ENCODE measurements around the gene ADI1.
A peak's percentile ranks its signal among the peaks of the same experiment; 100 is the strongest.
"Not testable (repeated sequence)": the region's sequence is repeated elsewhere in the genome, so short reads cannot be mapped to it uniquely, and the experiment has no call there.

ADI1 gene

DNA sequence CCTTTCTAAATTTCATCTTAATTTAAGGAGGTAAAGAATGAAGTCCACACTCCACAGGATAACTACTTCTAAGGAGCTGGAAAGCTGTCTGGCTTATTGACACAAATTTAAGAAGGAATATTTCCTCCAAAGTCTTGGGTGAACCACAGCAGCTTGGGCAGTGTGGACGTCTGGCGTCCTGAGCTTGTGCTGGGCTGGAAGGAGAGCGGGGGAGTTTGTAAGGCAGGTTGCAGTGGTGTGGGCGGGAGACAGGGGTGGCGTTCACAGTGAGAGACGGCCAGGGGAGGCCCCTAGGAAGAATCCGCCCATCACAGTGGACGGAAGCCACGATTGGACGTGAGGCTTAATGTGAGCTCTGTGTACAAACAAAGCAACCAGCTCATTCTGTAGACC, 25.7 kb downstream of the ADI1 start:
- DNase-seq (ENCODE audit: low read depth): peak; percentile 41

DNA sequence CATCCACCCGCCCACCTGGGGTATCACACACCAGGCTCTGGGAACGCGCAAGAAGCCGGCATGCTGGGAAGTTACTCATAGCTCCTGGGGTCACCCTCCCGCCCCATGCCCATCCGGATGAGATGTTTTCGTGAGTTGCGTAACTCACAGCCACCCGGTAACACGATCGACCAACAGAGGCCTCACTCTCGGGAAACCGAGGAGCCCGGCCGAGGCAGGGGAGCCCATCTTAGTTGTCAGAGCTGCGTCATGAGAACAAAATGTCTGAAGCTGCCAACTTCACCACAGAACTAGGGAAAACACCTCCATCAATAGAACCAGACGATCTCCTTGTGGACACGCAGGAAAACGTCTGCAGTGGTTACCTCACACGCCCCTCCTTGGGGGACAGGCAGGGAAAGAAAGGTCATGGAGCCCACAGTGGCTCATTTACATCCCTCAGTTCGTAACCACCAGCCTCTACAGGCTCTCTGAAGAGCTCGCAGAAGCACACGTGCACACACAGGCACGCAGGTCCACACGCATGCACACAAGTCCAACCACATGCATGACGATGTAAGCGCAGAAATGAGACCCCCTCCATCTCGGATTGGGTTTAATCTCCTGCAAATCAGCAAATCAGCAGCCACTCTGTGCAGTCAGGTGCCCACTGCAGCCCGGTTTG, 26.2 kb downstream of the ADI1 start:
- peak; percentile 74 for DNase-seq (ENCODE audit: low read depth)

DNA sequence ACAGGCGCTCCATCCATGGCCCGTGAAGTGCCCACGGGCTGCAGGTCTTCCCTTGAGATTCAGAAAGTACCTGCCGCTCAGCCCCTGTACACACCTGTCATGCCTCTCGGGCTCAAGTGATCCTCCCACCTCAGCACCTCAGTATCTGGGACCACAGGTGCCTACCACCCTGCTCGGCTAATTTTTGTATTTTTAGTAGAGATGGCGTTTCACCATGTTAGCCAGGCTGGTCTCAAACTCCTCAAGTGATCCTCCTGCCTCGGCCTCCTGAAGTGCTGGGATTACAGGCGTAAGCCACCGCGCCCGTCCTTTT, 26.9 kb downstream of the ADI1 start:
- not testable (repeated sequence) for DNase-seq (ENCODE audit: low read depth)

DNA sequence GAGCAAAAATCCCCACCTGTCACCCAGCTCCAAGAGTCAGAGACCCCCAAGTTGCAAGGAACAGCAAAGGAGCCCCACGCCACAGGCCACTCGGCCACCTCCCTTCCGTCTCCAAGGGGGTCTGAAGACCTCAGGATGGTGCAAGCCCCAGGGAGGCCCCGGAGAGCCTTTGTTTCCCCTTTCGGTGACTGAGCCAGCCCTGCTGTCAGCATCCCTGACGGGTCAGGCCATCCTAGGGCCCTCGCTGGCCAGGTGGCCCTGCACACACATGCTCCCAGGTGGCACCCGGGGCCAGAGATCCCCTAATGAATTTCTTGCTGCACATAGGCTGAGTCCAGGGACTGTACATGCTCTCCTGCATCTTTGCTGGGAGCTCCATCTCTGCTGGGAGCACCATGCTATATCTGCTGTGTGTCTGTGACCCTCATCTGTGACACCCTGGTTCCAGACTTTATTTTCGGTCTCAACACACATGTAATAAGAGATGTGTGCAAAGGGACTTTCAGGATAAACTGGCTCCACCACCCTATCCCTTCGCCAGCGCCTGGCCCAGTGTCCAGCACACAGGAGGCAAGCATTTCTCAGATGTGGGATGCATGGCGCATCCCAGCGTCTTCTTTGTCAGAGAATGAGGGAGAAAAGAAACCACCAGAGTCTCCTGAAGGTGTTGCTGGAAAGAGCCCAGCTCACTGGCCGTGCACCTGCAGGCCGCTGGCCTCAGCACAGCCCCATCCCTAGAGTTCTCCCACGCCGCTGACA, 27.4 kb downstream of the ADI1 start:
- DNase-seq (ENCODE audit: low read depth): no peak

DNA sequence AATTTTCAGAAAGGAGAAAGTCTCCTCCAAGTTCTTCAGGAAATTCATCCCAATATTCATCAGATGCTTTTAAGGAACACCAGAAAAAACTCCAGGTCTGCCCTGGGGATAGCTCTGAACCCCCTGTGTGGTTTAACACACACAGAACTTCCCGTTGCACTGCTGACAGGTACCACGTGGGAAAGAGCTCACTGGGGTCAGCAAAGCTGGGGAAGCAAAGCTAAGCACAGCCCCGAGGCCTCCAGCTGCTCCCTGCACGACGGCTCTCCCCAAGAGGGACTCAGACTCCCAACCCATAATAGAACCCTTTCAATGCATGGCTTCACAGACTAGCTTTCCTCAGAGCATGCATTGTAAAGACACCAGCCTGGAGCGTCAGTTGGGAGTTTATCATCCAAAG, 28.0 kb downstream of the ADI1 start:
- DNase-seq (ENCODE audit: low read depth): no peak

DNA sequence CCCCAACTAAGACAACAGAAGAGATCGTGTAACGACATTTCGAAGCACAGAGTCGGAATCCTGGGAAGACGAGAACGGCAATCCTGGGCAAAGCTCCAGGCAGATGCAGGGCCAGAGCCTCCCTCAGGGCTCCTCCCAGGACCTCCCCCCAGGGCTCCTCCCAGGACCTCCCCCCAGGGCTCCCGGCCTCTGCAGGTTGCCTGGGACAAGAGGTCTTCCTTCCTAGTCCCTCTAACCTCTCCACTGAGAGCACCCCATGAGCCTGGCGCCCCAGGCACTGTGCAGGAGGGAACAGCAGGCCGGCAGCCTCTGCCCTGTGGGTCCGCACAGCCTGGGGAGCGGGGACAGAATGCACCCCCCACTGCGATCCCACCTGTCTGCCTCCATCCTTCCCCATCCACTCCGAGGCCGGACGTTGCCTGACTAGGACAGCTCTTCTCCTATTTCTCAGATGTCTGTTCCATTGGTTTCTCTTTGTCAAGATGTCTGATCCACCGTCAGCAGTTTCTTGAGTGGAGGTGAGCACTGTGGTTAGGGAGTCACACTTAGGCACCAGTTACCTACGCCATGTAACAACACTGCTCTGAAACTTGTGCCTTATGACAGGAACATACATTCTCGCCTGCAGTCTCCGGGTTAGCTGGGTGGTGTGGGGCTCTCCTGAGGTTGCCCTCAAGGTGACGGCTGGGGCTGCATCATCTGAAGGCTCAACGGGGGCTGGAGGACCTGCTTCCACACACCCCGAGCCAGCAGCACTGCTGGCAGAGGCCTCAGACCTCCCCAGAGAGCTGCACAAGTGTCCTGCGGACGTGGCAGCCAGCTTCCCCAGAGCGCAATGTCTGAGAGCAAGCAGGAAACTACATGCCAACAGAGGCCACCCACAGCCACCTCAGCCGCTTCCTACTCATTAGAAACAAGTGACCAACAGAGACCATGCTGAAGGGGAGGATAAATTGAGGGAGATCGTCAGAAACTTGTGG, 28.9 kb downstream of the ADI1 start:
- DNase-seq (ENCODE audit: low read depth): peak; percentile 9

DNA sequence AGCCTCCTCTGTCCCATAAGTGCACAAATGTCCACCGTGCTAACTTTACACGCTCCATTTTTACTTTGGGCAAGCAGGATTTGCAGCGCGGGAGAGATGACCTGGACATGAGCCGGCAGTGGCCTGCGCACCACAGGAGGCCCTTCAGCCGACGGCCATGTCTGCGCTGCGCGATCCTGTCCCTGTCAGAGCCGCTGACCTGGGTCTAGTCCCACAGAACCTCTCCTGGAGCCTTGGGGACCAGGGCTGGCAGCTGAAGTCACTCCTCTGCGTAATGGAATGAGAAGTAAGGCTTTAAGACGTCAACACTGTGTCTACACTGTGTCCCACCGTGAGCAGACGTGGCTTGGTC, 29.6 kb downstream of the ADI1 start:
- DNase-seq (ENCODE audit: low read depth): no peak

DNA sequence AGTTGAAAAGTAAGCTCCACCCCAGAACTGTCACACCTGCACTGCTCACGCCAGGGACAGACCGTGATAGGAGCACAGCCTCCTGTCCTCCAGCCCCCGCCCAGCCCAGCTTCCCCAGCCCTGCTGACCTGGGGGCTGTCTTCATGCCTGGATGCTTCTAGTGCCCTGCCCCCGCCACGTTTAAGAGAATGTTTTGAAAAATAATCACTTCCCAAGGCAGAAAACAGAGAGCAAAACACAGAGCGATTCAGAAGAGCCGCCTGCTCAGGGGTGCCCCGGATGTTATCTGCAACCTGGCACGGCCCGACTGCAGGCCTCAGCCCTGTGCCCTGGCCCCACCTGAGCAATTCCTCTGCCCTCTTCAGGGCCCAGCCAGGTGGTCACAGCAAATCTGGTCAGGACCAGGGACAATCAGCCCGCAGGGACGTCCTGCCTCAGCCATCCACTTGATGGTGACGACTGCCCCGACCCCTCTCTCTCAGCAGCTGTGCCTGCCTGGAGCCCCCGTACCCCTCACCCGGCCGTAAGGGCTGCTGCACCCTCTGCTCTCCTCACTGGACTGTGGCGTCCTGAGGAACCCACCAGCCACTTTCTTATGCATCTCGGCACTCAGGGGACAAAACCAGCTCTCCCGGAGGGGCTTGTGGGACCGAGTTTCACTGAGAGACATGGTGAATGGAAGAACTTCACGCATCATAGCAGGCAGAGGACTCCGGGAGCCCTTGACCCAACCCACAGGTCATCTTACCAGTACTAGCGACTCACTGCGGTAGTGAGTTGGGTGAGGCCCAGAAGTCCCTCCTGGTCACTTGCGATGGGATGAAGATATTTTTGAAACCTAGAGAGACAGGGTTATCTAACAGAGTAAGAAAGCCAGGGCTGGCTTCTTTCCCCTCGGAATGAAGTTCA, 30.2 kb downstream of the ADI1 start:
- DNase-seq (ENCODE audit: low read depth): no peak

DNA sequence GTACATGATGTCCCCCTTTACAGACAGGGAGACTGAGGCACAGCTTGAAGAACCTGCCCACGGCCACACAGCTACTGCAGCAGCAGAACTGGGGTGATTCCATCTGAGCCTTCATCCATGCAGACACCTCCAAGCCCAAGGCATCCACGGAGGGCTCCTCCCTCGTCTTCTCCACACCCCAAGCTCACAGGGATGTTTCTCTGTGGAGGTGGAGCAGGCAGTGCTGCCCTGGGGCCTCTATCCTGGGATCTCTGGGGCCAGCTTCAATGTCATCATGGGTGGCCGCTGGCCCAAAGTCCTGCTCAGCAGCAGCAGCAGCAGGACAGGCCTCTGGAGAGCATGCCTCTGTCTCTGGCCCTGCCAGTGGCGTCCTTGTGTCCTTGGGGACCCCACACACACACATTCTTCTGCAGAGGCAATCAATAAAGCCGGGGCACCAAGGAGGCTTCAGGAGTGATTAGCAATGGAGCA, 31.2 kb downstream of the ADI1 start:
- no peak for DNase-seq (ENCODE audit: low read depth)

DNA sequence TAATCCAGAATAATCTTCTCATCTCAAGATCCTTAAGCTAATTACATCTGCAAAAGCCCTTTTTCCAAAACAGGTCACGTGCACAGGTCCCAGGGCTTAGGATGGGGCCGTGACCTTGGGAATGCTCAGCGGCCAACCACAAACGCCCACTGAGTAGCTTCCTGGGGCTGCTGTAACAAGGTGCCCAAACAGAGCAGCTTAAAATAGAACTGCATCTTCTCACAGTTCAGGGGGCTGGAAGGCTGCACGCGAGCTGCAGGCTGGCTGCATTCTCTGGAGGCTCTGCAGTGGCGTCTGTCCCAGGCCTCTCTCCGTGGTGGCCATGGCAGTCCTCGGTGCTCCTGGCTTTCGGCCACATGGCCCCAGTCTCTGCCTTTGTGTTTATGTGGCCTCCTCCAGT, 31.9 kb downstream of the ADI1 start:
- DNase-seq (ENCODE audit: low read depth): no peak

DNA sequence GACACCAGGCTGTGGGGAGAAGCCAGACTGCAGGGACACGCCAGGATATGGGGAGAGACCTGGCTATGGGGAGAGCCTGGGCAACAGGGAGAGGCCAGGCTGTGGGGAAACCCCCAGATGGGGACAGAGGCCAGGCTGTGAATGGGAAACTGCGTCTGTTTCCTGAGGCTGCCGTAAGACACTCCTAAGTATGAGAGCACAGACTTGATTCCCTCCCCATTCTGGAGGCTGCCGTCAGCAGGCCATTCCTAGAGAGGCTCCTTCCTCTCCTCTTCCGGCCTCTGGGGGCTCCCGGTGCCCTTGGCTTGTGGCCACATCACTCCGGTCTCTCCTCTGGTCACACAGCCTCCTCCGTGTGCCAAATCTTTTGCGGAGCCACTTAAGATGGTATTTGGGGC, 32.3 kb downstream of the ADI1 start:
- no peak for DNase-seq (ENCODE audit: low read depth)

DNA sequence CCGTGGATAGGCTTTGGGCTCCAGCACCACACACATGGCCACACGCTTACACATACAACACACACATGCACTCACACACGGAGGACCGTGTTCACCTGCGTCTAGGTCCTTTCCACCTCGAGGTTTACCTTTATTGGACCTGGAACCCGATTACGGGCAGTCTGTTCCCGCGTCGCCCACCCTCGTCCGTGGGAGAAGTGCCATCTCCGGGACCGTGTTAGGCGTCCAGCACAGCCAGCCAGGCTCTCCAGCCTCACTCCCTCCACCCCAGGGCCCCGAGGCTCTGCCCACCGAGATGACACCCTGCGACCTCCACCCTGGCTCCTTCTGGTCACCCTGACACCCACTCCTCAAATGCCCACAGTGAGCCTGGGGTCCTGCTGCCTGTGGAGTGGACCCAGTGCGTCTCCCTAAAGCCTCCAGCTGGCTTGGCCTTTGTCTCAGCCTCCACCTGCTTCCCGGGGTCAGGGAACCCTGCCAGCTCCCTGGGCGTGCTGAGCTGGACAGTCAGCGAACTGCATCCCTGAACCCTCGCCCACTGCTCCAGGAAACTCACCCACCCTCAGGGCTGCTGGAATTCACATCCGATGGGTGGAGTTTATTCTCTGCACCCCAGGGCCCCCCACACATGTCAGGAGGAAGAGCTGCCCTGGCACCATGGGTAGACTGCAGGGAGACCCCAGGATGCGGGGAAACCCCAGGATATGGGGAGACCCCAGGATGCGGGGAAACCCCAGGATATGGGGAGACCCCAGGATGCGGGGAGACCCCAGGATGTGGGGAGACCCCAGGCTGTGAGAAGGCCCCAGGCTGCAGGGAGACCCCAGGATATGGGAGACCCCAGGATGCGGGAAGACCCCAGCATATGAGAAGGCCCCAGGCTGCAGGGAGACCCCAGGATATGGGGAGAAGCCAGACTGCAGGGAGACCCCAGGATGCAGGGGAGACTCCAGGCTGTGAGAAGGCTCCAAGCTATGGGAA, 33.0 kb downstream of the ADI1 start:
- no peak for DNase-seq (ENCODE audit: low read depth)

DNA sequence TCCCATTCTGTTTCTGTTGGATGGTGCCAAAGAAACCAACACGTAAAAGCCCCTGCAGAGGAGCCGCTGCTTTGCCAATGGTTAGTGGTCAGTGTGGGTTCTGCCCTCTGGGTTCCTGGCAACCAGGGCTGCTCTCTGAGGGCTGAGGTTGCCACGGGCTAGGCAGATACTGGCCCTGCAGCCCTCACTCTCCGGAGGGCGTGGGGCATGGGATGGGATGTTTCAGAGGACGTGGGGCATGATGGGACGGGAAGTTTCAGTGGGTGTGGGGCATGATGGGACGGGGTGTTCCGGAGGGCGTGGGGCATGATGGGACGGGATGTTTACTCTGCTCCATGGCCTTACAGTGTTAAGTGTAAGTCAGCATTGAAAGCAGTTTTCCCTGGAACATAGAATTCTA, 34.2 kb downstream of the ADI1 start:
- DNase-seq (ENCODE audit: low read depth): no peak

DNA sequence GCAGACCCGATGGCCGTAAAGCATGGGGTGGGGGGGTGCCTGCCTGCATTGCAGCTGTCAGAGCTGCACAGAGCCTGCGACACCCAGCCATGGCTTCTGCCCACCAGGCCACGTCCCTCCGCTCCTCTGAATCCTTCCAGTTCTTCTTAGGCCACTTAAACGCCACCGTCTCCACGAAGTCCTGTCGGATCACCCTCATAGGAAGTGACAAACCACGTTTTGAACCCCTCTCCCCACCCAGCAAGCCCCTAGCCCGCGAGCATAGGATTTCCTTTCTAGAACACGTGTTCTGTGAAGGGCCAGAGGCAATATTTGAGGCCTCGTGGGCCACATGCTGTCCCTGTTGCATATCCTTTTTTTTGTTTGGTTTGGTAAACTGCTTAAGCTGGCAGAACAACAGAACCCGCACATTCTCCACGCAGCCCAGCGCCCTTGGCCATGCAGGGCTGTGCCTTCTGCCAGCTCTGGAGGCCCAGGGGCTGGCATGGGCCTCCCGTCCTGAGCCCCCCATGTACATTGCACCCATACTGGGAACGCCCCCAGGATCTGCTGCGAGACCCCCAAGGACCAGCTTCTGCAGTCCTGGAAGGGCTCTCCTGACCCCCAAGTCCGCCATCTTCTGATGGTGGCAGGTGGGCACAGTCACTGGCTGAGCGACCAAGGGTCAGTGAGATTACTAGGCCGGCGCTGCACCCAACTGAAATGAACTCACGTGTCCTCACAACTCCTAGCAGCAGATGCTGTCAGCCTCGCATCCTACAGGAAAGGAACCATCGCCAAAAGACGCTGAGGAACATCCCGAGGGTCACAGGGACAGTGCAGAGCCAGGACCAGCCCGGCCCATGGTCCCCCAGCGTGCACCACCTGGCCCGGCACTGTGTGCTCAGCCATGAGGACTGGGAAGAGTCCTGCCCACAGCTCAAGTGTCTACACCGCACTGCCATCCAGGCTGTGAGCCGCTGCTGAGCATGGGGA, 35.1 kb downstream of the ADI1 start:
- no peak for DNase-seq (ENCODE audit: low read depth)

DNA sequence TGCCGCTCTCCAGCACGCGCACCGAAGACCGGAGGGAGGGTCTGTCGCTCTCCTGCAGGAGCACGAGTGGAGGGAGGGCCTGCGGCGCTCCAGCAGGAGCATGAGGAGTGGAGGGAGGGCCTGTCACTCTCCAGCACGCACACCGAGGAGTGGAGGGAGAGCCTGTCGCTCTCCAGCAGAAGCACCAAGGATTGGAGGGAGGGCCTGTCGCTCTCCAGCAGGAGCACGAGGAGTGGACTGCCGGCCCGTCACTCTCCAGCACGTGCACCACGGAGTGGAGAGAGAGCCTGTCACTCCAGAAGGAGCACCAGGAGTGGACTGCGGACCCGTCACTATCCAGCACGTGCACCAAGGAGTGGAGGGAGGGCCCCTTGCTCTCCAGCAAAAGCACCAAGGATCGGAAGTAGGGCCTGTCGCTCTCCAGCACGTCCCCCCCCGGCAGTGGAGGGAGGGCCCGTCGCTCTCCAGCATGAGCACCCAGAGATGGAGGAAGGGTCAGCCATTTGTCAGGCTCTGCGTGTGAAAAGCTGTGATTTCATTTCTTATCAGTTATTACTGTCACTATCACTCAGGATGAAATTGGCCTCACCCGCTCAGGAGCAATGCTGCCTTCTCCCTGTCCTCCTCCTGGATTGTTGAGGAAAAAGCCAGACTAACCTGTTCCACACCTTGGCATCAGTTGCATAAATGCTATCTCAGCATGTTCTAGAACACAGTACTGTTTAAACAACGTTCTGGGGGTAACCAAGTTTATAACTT, 35.9 kb downstream of the ADI1 start:
- DNase-seq (ENCODE audit: low read depth): peak; percentile 13

DNA sequence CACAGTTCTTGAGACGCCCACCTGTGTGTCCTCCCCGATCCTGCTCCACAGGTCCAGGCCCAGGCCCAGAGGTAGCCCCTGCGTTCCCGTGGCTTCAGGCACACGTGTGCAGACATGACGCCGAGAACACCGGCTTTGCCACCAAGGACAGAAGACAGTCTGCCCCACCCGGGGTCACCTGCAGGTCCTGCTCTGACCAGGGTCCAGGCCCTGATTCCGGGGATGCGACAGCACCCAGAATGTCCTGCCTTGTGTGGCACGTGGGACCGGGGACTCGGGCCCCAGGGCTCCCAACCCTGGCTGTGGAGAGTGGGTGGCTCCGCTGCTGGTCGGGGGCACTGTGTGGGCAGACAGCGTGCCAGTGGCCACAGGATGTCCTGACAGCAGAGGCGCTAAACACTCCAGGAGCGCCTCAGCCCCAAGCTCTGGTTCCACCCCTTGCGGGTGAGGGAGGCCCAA, 36.9 kb downstream of the ADI1 start:
- no peak for DNase-seq (ENCODE audit: low read depth)

DNA sequence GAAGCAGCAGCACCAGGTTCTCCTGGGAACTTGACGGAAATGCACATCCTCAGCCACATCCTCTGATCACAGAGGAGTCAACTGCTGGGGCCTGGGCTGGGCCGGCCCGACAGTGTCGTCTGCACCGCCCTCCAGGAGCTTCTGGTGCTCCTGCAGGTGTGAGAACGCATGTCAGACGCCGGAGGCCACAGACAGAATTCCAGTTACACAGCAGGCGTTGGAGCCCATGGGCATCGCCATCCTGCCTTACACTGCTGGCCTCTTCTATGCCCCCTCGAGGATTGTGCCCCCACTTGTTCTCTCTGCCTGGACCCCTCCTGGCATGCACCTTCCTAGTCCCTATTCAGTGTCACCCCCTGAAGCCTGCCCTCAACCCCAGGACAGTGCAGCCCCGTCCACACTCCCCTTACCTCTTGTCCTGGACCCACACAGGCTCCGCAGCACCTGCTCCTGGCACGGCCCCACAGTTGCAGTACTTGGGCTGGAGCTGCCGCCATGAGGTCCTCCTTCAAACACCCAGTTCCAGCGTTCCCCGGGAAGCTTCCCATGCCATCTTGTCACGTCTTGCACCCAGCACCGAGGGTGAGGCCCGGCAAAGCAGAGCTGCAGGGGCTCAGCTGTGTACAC, 37.5 kb downstream of the ADI1 start:
- no peak for DNase-seq (ENCODE audit: low read depth)

DNA sequence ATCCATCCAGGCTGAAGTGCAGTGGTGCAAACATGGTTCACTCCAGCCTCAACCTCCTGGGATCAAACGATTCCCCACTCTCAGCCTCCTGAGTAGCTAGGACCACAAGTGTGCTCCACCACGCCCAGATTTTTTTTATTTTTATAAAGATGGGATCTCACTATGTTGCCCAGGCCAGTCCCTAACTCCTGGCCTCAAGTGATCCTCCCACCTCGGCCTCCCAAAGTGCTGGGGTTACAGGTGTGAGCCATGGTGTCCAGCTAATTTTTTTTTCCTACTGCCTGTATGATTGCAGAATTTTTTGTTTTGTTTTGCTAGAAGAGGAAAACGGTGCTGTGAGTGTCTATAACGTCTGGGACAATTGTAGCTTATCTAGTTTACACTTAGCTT, 38.3 kb downstream of the ADI1 start:
- DNase-seq (ENCODE audit: low read depth): no peak

Data from EH (cell line).